Panc1 (cell line): Measurements from ENCODE around the gene FAM186B.

Source experiments
- POLR2AphosphoS5 ChIP-seq: IDR thresholded peaks from 2 replicates; pipeline ENCODE4 v1.6.1; 2012; ENCODE audit warnings: mild to moderate bottlenecking, low read depth, low read length, moderate library complexity
- TF ChIP-seq, protein P1 (sequence below): fragments of 450-650 bp; IDR thresholded peaks from 2 replicates; pipeline ENCODE4 v1.5.1; 2017; ENCODE audit warnings: mild to moderate bottlenecking

DNA sequence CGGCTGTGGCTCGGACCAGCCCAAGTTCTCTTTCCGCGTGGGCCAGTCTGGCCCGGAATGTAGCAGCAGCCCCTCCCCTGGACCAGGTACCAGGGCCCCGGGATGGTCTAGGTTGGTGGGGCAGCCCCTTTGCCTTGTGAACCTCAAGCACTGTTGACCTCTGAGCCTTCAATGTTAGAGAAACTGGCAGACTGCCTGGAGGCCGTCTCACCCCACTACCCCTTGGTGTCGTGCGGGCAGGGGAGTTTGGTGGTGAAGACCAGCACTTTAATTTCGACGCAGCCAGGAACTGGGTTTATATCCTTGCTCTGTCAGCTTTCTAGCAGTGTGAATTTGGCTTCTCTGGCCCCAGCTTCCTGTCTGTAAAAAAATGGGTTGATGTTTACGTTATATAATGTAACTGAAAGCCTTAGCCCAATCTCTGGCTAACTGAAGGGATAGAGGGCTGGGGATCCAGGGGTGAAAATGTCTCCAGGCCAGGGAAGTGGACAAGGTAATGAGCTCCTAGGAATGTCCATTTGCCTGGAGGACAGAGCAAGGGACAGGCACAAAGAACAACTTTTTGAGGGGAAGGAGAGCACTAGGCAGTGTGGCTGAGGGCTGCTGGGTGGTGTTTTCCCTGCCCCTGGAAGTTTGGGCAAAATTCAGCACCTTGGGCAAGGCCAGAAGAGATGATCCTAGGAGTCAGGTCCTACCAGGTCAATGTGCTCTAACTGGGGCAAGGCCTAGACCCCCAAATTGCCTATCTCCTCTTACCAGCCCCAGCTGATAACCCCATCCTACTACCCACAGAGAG is 48.9 kb downstream of the FAM186B start:
- no peak for TF ChIP-seq POLR2AphosphoS5
- TF ChIP-seq, protein P1, sequence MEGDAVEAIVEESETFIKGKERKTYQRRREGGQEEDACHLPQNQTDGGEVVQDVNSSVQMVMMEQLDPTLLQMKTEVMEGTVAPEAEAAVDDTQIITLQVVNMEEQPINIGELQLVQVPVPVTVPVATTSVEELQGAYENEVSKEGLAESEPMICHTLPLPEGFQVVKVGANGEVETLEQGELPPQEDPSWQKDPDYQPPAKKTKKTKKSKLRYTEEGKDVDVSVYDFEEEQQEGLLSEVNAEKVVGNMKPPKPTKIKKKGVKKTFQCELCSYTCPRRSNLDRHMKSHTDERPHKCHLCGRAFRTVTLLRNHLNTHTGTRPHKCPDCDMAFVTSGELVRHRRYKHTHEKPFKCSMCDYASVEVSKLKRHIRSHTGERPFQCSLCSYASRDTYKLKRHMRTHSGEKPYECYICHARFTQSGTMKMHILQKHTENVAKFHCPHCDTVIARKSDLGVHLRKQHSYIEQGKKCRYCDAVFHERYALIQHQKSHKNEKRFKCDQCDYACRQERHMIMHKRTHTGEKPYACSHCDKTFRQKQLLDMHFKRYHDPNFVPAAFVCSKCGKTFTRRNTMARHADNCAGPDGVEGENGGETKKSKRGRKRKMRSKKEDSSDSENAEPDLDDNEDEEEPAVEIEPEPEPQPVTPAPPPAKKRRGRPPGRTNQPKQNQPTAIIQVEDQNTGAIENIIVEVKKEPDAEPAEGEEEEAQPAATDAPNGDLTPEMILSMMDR = no peak
